HS-5 (cell line): Measurements from ENCODE around the gene NKX6-1.

Source experiments
- DNase-seq: peaks from one replicate; pipeline ENCODE4 v3.0.0-alpha.2; 2012; ENCODE audit warnings: low read depth

The NKX6-1 gene

DNA sequence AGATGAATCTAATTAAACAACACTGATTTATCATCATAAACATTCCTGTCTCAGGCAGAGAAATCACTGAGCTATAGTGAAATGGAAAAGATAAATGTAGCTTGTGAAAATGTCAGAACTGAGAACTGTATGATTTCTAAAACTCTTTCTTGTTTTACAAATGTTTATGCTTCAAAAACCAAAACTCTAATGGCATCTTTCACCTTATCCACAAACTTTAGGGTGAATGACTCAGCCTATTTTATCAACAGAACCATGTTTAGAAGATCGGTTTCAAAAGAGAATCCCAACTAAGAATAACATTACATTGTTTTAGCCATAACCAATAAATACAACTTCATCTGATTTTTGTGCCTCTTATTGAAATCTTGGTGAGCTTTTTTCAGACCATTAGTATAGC, 21.4 kb downstream of the NKX6-1 start:
- DNase-seq, result no peak

DNA sequence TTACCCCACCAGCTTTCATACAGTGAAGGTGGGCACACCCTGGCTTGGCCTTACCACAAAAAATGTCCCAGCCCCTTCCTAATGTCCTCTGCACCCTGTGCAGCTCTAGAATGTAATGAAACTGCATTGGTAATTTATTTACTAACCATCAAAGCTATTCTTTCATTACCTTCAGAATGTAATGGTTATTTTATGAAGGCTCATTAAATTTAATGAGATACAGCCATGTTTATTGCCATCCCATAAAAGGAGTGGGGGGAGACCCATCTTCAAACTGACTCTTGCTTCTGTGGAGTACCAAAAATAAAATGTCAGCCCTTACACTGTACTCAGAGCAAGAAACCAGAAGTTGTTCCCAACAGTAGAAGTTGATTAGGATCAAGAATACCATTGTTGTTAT, 25.0 kb downstream of the NKX6-1 start:
- DNase-seq, result no peak

DNA sequence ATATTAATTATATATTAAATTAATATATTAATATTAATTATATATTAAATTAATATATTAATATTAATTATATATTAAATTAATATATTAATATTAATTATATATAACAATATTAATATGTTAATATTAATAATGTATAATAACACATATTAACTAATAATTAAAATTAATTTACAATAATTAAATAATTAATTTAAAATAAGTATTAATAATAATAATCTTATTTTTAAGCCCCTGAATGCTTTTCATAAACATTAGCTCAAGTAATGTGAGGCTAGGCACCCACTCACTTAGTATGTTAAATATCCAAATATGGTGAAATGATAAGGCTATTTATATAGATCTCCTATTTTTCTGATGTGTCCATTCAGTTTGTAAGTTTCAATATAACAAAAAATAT, 26.9 kb downstream of the NKX6-1 start:
- DNase-seq, result no peak

DNA sequence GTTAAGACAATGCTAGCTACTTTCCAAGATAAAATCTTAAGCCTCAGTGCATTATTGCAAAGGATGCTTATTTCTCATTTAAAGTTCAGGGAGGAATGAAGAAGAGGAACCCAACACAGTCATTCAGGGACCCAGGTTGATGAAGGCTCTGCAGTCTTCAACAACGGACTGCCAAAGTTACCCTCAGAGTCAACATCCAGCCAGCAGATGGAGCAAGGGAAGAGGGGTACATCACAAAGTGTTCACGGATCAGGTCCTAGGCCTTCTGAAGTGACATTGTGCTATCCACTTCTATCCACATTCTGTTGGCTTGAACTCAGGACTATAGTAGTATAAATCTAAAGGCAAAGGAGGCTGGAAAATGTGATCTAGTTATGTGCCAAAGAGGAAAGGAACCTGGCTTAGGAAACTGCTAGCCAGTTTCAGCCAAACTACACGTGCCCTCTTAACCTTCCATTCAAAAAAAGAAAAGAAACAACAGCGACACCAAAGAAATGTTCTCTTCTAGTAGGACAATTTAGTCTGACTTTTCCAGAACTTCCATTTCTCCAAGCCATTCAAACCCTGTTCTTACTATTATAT, 28.8 kb downstream of the NKX6-1 start:
- DNase-seq, result no peak

DNA sequence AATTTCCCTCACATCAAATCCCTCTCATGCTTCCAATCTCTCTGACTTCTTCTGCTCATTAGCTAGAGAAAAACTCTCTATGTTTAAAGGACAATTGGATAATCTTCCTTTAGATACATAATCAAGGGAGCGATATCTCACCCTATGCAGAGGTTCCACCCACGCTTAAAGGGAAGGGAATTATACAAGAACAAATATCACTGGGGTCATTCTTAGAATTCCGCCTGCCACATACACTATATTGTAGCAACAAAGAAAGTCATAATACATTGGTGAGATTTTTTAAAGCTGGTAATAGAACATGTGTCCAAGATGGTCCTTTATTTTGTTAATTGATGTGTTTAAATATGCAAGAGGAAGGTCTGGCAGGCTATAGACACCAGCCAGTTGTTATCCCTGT, 31.5 kb downstream of the NKX6-1 start:
- no peak for DNase-seq

DNA sequence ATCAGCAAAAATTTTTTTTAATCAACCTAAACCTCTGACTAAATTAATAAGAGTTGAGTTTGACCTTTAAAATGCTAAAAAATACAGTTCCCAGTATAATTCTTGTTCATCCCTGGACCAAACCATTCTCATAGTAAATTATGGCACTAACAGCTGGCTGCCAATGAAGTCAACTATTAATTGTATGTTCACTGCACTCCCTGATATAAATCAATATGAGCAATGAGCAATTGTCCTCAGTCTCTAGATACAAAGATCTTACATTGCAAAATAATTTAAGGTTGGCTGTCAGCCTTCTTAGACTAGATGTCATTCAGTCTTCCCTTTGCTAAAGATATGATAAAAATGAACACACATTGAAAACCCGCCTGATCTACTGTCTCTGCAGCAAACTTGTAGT, 39.3 kb downstream of the NKX6-1 start:
- no peak for DNase-seq

DNA sequence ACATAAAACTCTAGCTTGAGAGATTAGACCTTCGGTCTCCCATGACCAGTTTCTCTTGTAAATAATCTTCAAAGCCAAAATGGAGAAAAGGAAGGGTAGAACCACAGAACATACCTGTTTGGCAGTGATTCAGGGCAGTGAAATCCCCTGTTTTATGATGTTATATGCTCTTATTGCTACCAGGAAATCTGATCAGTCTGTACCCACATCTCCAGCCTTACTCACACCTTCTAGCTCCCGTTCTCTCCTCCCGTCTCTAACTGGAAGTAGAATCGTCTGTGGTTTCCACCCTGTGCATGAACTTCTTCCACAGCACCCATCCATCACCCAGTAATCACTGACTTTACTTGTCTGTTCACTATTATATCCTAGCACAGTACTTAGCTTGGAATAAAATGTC, 42.9 kb downstream of the NKX6-1 start:
- no peak for DNase-seq

DNA sequence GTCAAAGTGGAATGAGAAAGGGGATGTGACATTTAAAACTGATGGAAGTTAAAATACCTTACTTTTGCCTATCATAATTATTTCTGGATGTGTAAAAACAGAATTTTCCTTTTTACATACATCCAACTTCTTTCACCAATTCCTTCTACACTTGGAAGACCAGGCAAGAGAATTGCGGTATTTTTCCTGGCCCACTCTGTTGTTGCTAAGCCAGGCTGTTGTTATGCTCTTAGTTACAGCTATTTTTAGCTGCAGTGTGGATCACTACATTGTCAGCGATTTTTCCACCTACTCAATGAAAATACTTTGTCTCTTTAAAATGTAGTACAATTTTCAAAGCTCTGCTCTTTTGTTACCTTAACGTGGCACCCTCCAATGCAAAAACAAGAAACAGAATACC, 43.4 kb downstream of the NKX6-1 start:
- no peak for DNase-seq

DNA sequence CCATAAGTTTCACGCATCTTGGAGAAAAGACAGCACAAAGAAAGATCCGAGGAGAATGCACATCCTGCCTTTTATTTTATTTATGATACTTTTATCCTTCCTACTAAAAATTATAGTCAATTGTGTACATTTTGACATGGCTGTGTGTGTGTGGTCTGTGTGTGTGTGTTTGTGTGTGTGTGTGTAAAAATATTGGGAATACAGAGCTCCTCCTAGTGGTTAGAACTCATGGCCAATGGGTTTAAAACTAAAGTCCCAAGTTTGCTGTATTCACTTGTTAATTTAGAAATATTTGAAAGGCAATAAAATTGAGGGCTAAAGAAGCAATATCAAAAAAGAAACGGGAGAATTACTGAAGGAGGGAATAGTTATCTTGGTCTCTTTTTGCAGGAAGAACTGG, 47.5 kb downstream of the NKX6-1 start:
- no peak for DNase-seq

DNA sequence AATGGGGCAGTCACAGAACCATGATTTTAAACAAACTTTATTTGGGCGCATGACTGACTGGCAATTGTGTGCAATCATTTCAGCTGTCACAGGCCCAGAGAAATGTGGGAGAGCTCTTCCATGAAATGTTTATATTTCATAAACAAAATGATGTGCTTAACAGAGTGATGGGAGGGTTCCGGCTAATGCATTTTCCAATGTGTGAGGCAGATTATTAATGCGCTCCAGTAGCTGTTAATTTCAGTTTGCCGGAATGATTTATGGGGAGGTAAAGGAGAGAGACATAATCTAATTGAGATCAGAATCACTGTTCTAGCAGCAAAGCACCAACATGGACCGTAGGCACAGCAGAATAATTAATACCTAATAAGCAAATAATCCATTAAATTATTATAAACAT, 55.6 kb downstream of the NKX6-1 start:
- DNase-seq, result no peak

DNA sequence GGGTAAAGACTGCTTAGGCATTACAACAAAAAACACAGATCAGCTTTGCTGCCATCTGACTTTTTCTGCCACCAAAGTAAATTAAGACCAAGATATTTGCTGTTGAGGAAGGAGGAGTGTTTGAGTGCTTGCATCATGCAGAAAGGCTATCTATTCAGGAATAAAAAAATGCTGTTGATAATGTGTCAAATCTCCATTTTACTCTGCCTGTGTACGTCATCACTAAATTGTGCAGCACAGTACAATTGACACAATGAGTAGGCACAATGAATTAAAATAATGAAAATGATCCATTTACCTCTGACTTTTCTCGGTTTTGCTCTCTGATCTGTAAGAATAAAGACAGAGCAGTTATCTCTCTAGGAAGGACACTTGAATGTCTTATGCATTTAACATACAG, 56.3 kb downstream of the NKX6-1 start:
- DNase-seq, result no peak
